Activated T-cell treated with anti-CD3 and anti-CD28 coated beads for 4 hours (primary cell): ENCODE measurements around the gene HRH3.

Experiments used
- DNase-seq: peaks from one replicate; pipeline ENCODE4 v3.0.0-alpha.2; 2020

Gene HRH3

DNA sequence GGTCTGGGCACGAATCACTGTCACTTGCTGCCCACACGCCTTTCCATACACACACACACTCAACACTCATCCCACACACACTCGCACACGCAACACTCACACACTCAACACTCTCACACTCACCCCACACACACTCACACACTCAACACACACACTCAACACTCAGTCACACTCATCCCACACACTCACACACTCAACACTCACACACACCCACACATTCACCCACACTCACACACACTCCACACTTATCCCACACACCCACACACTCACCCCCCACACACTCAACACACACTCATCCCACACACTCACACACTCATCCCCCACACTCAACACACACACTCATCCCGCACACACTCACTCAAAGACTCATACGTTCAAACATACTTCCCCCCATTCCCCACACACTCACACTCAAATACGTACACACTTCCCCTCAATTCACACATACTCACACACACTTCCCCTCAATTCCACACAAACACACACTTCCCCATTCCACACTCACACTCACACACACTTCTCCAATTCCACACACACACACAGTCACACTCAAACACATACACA is 9.0 kb upstream of the HRH3 start:
- DNase-seq: no peak

DNA sequence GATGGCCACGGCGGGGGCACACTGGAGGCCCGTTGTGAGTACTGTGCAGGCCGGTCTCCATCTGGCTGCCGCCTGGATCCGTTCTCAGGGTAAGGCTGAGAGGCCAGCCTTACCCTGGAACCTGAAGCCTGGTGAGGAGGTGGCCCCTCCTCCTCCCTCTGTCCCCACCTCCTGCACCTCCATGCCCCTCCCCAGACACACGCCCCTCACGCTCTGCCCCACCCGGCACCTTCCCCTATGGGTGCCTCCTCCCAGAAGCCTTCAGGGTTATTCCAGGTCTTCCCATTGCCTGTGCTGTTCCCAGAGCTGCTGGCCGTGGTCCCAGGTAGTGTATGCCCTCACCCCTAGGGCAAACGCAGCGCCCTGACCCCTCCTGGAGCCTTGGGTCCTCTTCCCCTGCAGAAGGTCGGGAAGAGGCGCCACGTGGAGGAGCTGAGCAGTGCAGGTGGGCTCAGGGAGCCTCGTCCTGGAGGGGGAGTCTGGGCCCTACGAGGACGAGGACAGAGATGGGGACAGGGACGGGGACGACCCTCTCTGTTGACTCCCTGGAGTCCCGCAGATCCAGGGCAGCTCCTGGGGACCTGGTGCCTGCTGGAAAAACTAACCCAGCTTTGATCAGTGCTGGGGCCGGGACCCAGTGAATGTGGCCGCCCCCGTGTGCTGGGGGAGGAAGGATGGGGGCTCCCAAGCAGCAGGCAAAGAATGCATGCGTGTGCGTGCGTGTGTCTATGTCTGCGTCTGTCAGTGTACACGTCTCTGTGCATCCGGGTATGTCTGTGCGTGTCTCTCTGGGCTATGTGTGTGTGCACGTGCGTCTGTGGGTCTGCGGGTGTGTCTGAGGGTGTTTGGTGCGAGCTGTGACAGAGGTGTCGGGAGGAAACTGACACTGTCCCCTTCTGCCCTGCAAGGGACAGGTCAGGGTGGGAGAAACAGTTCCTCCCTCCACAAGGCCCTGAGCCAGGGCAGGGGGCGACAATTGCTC is 8.2 kb upstream of the HRH3 start:
- DNase-seq: no peak

GRCh38 chr20:62227591-62227976 is 7.5 kb upstream of the HRH3 start:
- no peak for DNase-seq

- DNase-seq: no peak
Observed at GRCh38 chr20:62226707-62227590, 6.9 kb upstream of the HRH3 start.

DNA sequence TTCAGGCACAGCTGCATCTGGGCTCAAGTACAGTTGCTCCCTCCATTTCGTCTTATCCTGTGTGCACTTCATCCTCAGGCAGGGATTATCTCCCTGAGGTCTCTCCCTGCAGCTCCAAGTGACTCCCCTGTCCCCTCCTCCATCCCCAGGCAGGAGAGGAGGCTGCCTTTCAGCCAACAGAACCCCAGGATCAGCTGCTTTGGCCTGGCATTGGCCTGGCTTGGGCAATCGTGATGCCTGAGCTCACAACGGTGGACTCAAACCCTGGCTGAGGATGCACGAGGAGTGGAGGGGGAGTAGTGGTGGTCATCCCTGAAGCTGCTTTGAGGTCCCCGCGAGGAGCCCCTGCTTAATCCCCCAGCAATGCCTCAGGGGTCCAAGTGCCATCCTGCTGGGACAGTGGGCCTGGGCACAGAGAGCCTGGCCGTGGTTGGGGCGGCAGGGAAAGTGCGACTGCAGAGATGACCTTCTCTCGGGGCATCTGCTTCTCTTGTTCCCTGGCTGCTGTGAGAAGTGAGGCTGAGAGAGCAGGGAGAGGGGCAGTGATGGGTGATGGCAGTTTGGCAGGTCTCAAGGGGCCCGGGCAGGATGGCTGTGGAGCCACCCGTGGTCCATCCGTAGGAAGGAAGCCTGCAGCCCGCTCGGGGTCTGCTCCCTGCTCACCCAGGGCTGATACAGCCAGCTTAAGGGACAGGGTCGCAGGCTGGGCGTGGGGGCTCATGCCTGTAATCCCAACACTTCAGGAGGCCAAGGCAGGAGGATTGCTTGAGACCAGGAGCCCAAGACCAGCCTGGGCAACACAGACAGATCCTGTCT is 6.0 kb upstream of the HRH3 start:
- no peak for DNase-seq

DNA sequence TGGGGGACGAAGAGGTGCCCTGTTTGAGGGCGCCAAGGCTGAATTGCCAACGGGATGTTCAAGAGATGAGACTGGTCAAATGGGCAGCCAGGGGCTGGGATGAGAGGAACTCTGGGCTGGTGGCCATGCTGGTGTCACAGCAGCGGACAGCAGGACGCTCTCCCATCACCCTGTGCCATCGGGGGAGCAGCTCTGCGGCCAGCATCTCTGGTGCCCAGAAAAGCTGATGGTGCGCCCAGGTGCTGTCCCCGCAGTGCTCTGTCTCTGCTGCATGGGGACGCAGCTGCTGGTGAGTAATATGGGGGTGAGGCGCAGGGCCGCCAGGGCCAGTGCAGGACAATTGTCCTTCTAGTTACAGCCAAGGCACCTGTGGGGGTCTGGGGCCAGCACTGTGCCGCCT is 4.9 kb upstream of the HRH3 start:
- no peak for DNase-seq

DNA sequence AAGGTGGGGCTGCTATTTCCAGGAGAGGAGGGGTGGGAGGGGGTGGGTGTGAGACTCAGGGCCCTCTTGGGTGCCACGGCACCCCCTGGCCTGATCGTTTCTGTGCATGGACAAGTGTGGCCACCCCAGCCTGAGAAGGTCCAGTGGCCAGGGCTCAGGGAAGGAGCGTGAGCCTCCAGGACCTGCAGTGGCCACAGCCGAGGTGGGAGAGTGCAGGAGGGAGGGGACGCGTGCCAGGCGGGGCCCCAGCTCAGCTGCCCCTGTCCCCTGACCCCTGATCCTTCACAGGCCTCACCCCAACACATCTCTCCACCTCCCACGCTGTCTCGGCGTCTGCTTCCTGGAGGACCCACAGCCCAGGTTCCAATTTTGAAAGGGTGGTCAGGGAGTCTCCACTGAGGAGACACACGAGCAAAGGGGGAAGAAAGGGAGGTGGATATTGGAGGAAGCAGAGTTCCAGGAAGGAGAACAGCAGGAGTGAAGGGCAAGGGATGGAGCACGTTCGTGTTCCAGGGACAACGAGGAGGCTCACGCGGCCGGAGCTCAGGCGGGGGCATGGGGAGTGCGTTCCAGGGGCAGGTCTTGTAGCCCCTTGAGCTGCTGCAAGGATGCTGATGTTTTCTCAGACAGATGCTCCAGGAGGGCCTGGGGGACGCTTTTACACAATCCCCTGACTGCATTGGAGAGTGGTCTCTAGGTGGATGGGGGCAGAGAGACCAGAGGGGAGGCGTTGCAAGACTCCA is 4.2 kb upstream of the HRH3 start:
- no peak for DNase-seq

GRCh38 chr20:62223571-62223970 is 3.5 kb upstream of the HRH3 start:
- no peak for DNase-seq

DNA sequence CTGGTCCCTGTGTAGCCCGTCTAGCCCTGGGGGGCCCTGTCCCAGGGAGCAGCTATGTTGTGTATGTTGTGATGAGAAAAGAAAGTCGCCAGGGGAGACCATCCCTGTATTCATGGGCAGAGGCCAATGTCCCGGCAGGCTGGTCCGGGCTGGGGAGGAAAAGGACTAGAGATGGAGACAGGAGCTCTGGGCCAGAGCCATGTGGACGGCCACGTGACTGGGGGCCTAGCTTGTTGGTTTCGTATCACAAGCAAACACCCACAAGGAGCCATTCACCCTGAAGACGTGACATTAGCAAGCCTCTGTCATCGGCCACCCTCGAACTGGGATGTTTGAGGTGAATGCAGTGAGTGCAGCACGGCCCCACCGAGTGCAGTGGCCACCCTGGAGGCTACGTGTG is 2.9 kb upstream of the HRH3 start:
- DNase-seq: no peak

GRCh38 chr20:62222266-62222850 is 2.3 kb upstream of the HRH3 start:
- DNase-seq: no peak

DNA sequence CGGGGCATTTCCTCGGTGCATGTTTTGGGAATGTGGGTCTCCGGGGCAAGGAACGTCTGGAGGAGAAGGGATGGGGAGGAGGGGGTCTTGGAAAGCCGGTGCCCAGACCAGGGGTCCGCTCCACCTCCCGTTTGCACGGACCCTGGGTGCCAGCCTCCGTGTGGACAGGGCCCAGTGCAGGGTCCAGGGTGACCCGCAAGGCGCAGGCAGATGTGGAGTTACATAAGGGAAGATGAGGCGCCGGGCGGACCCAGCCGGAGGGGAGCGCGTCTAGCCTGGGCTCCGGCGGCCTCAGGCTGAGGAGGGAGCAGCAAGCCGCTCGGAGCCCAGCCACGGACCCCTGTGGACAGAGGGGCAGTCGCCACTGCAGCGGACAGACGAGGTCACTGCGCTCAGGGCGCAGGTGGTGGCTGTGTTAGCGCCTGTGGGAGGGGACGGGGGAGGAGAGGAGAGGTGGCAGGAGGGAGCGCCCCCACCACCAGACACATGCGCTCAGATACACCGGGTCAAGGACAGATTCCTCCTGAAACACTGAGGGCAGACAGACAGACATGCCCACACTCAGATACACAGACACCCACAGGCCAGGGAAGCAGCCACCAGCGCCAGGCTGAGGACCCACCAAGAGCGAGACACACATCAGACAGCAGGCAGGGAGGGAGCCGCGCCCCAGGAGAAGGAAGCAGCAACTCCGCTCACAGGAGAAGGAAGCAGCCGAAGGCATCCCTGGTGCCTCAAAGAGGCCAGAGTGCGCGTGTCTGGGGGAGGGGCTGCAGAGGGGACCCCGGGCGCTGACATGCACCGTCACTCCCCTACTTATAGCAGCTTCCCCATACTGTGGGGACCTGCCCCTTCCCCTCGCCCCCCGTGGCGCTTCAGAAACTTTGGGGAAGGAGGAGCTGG is 839 bp upstream of the HRH3 start:
- no peak for DNase-seq

GRCh38 chr20:62219101-62219991 is 732 bp downstream of the HRH3 start:
- no peak for DNase-seq

GRCh38 chr20:62217913-62218773 is 1.9 kb downstream of the HRH3 start:
- DNase-seq: no peak

GRCh38 chr20:62216636-62217566 is 3.2 kb downstream of the HRH3 start:
- DNase-seq: no peak

DNA sequence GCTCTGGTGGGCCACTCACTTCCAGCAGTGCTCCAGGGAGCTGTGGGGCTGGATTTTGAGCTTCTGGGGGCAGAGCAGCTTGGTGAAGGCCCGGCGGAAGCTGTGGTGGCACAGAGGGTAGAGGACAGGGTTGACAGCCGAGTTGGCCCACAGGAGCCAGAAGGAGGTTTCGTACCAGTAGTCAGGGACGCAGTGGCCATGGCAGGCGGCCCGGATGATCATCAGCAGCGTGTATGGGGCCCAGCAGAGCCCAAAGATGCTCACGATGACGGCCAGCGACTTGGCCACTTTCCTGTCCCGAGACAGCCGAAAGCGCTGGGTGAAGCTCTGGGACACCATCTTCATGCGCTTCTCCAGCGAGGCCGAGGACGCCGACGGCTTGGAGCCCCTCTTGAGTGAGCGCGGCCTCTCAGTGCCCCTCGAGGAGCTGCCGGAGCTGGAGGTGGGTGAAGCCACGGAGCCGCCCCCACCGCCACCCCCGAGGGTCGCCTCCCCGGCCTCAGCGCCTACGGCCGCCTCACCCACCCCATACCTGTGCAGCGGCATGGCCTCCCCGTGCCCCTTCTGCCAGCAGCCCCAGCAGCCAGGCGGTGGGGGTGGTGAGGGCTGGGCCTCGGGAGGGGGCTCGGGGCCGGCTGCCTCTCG is 4.0 kb downstream of the HRH3 start:
- DNase-seq: no peak
